NCI-H2171 (cell line): ENCODE data around the gene SUSD6.

Experiments
- DNase-seq: peaks from one replicate; lab custom pipeline; 2025; lab: John Stamatoyannopoulos, UW

The SUSD6 gene, protein sequence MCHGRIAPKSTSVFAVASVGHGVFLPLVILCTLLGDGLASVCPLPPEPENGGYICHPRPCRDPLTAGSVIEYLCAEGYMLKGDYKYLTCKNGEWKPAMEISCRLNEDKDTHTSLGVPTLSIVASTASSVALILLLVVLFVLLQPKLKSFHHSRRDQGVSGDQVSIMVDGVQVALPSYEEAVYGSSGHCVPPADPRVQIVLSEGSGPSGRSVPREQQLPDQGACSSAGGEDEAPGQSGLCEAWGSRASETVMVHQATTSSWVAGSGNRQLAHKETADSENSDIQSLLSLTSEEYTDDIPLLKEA

DNA sequence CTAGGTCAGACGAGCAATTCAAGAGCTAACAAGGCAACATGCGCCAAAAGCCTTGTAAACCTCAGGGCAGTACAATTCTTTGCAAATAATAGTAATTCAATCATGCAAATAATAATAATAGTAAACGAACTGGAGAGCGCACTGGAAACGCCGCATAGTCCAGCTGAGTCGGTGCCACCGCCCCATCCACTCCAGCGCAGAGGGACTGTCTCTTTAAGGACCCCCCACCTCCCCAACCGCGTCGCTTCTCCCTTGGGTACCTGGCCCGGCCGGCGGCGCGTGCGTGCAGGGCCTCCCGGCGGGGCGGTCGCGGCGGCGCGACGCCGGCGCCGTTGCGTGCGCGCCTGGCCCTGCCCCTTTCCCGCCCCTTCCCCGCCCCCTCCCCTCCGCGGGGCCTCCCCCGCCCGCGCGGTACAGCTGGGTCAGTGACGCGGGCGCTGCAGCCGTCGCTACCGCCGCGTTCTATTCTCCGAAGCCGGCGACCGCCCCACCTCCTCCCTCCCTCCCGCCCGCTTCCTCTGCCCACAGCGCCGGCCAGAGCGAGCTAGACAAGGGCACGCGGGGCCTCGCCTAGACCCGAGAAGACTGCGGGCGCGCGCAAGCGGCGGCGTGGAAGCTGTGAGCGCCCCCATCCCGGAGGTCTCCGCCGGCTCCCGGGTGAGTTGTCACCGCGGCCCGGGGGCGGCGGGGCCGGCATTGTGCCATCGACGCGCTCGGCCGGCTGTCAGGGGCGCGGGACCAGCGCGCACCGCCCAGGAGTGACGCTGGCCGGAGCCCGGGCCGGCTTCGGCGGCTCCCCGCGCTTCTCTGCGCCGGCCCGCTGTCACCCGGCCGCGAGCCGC is at the start of gene SUSD6:
SUSD6 (plus strand) TSS at position 425 of the 842 bp plus-strand sequence. CDS start 46,997 bp downstream, outside the sequence.
- DNase-seq: peak; percentile 97

DNA sequence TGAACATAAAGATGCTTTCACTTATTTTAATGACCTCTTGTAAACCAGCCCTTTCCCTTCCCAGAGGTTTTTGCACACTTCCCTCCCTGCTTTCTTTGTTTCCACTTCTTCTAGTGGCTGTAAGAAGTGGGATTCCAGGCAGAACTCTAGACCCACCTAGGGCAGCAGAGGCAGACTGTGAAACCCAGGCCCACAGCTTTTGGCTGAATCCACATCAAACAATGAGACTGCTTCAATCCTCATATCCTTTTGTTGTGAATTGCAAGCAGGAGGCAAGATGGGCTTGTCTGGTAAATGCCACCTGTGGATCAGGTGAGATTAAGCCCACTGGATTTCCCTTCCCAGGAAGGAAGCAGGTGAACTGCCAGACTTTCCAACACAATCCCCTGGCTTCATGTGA is 49.5 kb upstream of the SUSD6 start:
- no peak for DNase-seq

DNA sequence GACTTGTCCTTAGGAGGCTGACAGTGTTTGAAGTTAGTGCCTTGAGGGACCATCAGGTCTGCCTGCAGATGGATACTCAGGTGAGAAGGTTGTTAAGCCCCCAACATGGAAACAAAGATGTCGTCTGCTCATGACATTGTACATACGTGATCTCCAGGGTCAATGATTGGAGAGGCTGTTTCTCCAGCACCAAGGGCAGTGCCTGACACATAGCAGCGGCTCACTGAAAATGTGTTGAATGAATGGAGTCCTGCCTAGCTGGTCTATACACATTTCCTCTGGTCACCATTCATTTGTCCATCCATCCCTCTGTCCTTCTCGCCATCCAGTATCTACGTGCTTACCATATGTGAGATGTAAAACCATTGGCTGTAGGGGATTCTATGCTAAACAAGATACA is 43.8 kb upstream of the SUSD6 start:
- DNase-seq: no peak

DNA sequence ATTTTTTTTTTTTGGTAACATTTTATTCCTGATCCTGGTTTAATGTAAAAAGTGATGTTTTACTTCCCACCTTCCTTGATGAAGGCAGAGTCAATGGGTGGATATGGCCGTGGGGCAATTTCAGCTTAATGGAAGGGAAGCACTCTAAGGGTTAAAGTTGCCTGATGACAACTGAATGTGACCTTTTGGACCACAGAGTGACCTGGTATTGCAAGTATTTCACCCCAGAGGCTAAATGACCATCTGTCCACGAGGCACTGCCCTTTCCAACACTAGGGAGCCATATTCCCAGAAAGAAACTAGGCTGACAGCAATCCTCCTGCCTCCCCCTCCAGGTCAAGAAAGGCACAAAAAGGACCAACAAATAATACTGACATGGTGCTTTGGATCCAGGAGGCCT is 41.5 kb upstream of the SUSD6 start:
- DNase-seq: no peak

DNA sequence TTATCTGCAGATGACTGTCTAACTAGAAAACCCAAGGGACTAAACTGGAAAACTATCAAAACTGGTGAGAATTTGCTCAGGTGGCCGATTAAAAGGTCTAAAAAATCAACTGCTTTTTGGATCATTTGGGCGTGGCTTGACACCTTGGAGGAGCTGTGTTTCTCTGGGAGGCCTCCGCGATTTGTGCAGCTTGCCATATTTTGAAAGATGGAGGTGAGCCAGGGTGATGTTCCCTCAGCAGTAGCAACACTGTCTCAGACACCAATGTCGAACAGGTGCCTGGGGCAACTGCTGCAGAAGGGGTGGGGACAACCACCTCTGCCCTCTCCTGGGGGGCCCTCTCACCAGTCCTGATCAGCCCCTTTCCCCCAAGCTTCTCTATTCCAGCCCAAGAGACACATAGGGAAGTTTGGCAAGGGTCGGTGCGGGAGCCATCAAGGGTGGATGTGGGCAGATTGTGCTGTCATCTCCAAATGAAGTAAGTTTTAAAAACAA is 40.5 kb upstream of the SUSD6 start:
- DNase-seq: no peak

DNA sequence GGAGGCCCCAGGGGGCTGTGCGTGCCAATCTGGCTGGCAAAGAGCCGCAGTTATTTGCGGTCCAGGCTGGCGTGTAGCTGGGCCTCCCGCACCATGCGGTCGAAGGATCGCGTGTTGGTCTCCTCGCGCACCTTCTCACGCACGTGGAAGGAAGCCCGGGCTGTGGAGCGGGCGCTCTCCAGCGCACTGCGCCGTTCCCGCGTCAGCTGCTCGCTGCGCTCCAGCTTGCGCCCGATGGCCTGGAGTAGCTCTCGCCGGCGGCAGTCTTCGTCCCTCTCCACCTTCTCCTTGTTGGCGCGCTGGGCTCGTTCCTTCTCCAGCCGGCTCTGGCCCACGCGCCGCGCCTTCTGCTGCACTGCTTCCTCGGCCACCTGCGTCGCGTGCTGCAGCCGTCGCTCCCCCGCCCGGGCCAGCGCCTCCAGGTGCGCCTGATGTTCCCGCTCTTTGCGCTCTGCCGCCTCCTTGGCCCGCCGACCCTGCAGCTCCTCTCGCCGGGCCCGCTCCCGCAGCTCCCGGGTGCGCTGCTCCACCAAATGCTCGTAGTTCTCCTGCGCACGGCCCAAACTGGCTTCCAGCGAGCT is 39.9 kb upstream of the SUSD6 start:
- DNase-seq: no peak

DNA sequence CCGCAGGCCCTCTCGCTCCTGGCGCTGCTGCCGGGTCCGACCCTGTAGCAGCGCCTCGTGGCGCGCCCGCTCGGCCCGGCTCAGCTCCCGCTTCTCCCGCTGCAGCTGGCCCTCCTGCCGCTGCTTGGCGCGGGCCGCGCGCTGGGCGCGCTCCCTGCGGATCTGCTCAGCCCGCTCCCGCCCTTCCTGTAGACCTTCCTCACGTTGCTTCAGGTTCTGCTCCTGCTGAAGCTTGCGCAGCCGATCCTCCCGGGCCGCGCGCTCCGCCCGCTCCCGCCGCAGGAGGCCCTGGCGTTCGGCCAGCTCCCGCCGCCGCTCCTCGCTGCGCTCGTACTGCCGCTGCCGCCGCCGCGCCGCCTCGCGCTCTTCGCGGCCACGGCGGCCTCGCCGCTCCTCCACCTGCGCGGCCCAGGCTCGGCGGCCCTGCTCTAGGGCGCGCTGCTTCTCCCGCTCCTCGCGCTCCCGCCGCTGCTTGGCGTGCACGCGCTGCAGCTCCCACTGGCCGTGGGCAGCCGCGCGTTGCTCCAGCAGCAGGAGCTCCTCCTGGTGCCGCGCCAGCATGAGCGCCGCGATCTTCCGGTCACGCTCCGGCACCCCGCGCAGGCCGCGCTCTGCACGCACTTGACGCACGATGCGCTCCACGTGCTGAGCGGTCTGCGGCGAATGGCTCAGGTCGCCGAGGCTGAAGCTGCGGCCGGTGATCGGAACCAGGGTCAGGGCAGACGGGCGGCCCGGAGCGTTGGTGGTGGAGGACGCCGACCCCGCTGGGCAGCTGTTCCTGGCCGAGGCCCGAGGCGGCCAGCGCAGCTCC is 39.2 kb upstream of the SUSD6 start:
- DNase-seq: no peak

DNA sequence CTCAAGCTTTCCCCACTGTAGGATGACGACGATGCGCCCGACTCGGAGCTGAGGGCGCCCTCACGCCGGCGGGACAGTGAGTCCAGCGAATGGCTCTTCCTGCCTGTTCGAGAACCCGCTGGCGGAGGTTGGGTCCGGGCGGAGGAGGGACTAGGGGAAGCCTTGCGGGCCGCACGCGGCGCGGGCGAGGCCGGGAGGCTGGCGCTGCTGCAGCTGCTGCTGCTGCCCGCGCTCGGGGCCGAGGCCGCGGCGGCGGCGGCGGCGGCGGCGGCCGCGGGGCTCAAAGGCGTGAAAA is 38.6 kb upstream of the SUSD6 start:
- no peak for DNase-seq

DNA sequence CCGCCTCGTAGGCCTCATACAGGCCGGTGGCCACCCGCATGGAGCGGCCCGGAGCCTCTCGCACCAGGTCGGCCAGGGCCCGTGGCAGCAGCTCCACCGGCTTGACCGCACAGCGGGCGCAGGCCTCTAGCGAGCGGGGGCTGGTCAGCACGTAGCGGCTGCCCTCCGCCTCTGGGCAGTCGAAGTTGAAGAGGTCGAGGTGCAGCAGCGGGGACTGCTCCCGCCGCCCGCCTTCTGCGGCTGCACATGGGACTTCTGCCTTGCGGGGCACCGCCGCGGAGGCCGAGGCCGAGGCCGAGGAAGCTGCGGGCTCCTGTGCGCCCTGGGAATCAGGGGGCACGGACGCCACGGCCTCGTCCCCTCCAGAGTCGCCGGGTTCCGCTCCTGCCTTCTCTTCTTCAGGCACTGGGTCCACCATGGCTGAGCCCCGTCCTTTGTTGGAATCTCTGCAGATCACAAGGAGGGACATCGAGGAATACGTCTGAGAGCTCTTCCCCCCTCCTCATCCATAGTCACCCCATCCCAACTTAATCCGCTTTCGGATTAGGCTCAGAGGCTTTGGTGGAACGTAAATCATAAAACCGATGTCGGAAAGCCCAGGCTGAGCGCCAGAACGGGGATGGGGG is 38.1 kb upstream of the SUSD6 start:
- DNase-seq: no peak

DNA sequence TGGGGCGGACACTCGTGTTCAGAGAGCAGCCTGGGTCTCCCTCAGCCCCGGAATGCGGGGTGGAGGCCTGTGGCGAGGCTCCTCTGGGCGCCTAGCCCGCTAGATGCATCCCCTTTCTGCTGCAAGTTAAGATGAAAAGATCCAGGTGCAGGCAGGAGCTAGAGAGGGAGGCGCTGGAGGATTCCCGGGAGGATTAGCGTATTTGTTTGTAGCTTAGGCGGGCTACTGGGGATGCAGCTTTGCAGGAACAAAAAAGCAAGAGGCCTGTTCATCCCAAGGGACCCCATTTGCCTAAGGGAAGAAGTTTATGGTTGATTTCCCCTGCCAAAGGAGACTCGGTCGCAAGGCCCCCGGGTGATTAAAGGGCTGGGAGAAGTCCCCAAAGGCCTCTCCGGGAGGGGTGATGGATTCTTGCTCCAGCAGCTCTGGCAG is 37.5 kb upstream of the SUSD6 start:
- DNase-seq: peak; percentile 100

DNA sequence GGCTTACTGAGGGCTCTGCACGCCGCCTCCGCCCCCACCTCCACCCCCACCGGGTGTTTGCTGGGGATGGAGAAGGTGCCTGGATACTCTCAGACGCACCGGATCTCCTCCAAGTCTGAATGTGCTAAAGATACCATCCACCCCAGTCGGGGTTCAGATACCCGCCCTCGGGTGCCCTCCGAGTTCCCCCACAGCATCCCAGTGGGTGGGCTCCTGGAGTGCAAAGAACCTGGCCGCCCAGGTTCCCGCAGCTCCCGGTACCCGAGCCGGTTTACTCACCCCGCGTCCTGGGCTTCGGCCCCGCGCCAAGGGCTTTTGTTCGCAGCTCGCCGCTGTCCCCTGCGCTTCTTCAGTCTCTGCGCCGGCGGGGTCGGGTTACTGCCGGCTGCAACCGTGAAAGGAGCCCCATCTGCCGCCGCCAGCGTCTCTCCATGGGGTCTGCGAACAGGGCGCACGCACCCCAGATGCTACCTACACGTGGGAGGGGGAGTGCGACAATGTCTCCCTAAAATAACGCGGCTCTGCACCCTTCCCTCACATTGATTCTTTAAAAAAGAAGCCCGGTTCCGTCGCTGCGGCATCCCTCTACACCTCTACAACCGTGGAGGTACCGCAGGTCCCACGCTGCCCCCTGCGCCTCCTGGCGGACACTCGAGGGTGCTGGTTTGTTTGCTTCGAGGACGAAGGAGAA is 37.0 kb upstream of the SUSD6 start, which contains the start of gene CCDC177:
CCDC177 (minus strand) TSS at position 609 of the 691 bp plus-strand sequence. CDS start 1,249 bp downstream, outside the sequence.
- DNase-seq: peak; percentile 92

DNA sequence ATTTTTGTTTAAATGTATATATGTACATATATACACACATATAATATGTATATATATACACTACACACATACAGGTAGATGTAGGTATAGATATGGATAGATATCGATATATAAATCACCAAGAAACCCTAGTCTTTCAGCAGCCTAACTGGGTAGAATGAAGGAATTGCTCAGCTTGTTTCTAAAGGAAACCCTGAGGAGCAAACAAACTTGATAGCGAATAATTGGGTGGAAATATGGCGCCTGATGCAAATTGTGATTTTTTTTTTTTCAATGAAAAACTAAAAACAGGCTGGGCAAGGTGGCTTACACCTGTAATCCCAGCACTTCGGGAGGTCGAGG is 36.5 kb upstream of the SUSD6 start:
- DNase-seq: no peak

DNA sequence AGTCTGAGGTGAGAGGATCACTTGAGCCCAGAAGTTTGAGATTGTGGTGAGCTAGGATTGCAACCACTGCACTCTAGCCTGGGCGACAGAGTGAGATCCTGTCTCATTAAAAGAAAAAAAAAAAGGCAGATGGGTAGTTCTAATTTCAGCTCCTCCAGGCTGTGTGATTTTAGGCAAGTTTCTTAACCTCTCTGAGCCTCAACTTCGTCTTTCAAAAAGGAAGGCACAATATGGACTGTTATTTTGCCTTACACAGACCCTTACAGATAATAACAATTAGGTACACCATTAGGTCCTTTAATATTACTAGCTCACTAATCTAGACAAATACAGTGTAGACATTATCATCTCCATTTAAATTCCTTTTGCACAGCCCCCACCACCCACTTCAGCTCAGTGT is 31.9 kb upstream of the SUSD6 start:
- DNase-seq: no peak

DNA sequence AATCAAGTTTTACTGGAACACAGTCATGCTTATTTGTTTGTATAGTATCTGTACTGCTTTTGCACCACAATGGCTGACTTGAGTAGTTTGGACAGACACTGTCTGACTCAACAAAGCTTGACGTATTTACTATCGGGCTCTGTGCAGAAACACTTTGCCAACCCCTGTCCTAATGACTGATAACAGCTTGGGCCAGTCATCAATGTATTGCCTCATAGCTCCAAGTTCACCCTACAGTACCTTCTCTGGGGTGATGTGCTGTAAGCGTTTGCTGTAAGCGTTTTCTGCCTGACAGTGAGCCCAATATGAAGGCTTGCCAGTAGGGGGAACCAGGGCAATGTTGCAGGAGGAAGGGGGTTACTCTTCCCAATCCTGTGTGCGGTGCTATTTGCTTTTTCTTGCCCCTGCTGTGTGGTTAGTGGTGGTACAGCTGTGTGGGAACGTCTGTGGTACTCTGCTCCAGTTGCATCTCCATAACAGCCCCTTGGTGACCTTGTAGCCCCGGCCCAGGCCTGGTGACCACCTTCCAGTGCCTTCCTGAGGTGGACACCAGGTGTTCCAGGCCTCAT is 31.3 kb upstream of the SUSD6 start:
- DNase-seq: peak; percentile 35

DNA sequence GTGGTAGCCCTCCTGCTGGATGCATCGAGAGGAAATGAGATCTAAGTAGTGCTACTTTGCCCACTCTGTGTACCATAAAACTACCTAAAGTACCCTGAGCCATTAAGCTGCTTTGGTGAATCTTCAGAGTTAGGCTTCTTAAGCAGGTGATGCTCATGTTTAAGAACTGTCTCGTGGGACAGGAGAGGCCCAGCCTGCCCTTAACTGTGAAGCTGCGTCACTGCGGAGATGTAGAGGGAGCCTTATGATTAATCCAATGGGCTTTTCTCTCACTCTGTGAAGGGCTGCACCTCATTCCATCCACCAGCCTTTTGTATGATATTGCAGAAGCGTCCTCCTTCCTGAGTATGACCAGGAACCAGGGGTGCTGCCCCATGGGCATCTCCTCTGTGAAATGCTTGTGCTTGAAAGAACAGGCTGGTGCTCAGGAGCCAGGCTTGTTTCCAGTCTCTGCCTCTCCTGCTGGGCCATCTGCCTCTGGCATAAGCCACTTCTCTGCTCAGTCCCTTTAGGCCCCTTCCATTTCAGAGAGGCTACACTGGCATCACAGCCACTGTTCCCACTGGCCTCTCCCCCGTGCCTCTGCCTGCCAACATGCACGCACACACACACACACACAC is 30.0 kb upstream of the SUSD6 start:
- peak; percentile 21 for DNase-seq

DNA sequence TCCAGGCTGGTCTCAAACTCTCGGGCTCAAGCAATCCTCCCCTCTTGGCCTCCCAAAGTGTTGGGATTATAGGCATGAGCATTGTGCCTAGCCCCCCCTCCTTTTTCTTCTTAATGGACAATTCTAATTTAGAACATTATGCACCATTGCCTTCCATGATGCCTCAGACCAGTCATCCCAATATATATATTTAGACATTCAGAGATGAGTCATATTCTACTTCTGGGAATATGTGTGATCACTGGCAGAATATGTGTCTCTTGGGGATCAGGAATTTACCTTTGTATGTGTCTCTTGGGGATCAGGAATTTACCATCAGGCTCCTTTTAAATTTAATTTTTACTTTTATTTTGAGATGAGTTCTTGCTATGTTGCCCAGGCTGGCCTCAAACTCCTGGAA is 29.2 kb upstream of the SUSD6 start:
- no peak for DNase-seq

DNA sequence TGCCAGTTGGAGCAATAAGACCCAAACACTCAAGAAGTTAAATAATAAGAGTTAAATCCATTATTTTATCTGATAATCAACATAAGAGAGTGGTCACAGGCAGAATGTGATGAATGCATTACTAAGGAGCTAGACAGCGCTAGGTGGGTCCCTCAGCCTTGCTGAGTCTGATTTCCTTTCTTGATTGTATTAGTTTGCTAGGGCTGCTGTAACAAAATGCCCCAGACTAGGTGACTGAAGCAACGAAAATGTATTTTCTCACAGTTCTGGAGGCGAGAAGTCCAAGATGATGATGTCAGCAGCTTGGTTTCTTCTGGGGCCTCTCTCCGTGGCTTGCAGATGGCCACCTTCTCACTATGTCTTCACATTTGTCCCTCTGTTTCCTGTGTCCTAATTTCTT is 28.6 kb upstream of the SUSD6 start:
- no peak for DNase-seq

DNA sequence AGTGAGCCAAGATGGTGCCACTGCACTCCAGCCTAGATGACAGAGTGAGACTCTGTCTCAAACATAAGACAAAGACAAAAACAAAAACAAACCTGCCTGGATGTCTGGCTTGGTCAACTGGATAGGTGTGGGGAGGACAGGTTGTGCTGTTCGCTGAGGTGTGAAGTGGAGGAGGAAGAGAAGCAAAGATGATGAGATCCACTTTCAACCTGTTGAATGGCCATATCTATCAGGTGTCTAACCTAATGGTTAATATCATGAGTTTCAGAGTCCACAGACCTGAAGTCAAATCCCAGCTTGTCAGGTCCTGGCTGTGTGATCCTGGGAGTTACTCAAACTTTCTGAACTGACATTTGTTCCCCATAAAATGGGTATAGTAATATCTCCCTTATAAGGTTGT is 27.0 kb upstream of the SUSD6 start:
- DNase-seq: no peak

DNA sequence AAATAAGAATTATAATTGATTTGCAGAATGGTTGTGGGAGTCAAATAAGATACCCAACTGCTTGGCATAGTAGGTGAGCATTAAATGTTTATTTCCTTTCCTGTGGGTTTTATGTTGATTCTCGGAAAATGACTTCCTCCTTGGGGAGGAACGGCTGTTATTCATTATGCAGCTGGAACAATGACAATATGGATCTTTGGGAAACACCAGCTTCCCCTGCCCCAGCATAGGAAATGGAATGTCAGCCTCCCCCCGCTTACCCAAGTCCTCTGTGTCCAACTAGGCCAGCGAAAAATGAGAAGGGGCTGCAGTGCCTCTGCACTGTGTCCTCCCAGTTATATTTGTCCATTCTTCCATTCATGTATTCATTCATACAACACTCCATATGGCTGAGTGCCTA is 25.0 kb upstream of the SUSD6 start:
- DNase-seq: no peak

DNA sequence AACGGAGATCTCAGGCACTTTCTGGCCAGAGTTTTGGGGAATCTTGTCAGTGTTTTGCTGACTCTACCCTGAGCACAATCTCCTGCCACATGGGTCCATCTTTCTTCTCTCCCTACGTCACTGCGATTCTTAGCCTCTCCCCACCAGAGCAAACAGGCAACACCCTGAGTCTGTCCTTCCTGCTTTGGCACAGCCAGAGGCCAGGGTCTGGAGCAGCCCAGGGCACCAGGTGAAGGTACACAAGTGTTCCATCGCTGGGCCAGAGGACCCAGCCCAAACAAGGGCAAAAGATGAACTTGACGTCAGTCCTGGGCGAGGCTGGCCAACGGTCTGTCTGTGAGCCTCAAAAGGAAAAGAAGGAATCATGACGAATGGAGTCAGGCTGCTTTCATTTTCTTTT is 24.0 kb upstream of the SUSD6 start:
- no peak for DNase-seq
